DMS 273 (cell line): ENCODE results near the gene MTUS2.

Experiments used
- DNase-seq: peaks from one replicate; lab custom pipeline; 2025; ENCODE audit not compliant: unreplicated experiment; lab: John Stamatoyannopoulos, UW

Gene MTUS2

DNA sequence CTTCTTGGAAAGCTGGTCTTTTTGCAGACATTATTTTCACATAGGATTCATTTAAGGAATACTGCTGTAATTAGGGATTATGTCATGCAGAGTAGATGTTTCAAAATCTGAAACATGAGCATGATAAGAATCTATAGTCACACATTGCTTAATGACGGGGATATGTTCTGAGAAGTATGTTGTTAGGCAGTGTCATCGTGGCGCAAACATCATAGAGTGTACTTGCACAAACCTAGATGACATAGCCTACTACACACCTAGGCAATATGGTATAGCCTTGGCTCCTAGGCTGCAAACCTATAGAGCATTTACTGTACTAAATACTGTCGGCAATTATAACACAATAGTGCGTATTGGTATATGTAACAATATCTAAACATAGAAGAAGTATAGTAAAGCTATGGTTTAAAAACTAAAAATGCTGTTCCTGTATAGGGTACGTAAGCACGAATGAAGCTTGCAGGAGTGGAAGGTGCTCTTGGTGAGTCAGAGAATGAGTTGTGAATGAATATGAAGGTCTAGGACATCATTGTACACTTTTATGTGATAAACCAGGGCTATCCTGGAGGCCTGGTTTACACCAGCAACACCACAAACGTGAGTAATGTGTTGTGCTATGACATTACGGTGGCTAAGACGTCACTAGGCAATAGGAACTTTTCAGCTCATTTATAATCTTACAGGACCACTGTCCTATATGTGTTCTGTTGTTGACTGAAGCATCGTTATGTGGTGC lies 283.1 kb downstream of the MTUS2 start:
- no peak for DNase-seq

DNA sequence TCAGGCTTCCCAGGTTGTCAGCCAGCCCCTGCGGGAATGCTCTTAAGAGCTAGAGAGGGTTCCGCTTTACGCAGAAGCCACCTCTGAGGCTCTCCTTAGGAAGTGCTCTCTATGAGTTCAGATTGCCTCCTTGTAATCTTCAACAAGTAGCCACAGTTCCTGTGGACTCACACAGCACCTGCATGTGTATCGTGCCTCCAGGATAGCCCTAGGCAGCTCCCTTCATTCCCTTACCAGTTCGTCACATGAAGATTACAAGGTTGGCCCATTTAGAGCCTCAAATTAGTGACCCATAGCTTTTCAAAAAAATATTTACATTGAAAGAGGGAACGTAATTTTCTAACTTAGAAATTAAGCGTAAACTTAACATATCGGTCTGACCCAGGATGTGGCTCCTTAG lies 284.3 kb downstream of the MTUS2 start:
- no peak for DNase-seq

DNA sequence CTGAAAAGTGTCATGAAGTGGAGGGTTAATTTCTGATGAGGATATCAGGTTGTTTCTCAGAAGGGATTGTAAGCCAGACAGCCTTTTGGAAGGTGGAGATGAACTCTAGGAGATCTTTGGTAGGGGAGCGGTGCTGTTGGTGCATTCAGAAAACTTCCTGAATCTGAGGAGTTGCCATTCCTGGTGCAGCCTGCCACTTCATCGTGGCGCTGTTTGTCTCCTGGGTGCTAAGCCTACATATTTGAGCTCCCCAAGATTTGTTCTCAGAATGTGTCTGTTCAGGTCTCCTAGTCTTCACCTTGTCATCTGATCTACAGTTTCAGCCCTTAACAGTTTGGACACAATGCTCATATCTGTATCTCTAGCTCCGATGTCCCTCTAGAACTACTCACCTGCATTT lies 285.6 kb downstream of the MTUS2 start:
- no peak for DNase-seq

DNA sequence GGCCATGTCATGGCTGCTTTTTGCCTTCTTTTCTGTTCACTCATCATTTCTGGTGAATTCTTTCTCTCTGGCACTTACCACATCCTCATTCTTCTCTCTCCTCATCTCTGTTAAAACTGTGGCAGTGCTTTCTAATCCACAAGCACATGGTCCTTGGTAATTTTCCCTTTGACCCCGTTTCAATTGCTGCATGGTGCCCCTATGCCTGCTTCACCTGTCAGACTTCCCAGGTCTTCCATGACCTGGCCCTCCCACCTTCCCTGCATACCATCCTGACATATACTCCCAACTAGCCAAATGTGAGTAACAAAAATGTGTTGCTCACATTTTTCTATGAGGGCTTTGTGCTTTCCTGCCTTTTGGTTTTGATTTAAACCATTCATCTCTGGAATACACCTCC lies 286.5 kb downstream of the MTUS2 start:
- no peak for DNase-seq

DNA sequence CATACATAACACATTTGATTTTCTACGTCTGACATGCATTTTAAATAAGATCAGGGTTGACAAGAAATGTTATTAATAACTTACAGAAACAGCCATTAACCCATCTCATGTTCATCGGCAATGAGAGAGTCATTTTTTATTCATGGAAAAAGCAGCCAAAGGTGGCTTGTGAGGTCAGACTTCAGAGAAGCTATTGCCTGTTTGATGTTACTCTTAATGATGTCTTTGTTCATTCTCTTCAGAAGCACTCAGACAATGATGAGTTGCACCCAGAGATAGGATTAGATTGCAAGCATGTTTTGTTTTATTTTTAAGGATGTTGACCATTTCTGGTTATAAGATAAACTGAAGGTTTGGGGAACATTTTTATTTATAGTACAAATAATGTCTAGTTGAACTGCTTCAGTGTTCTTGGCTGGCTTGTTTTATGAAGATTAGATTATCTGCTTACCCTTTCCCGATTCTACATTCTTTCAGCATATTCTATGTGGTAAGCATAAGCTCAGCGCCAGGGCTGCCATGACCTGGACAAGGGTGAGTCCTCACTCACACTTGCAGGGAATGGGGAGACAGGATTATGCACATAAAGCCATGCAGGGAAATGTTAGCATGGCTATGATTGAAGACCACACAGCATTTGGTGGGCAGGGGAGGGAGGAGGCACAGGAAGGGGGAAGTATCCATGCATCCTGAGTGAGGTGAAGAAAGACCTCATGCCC lies 288.1 kb downstream of the MTUS2 start:
- no peak for DNase-seq

DNA sequence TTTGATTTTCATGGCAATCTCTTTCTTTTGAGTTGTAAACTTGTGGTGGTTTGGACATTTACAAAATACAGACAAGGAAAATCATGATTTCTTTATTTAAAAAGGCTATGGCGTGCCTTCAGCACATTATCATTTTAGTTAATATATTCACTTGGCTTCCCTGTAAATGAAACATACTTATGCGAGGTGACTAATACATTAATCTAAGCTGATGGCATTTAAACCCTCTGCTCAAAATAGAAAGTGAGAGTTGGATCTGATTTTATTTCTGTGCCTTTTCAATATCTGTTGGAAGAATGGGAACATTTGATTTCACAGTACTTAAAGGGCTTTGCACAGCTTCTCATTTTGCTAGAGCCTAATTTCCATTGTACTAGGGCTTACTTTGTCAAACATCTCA lies 289.8 kb downstream of the MTUS2 start:
- no peak for DNase-seq

GRCh38 chr13:29111446-29111845 lies 291.3 kb downstream of the MTUS2 start:
- DNase-seq = no peak

GRCh38 chr13:29115842-29116241 lies 295.7 kb downstream of the MTUS2 start:
- no peak for DNase-seq

- peak; percentile 18 for DNase-seq
These were observed 297.5 kb downstream of the MTUS2 start for GRCh38 chr13:29117663-29118062.

DNA sequence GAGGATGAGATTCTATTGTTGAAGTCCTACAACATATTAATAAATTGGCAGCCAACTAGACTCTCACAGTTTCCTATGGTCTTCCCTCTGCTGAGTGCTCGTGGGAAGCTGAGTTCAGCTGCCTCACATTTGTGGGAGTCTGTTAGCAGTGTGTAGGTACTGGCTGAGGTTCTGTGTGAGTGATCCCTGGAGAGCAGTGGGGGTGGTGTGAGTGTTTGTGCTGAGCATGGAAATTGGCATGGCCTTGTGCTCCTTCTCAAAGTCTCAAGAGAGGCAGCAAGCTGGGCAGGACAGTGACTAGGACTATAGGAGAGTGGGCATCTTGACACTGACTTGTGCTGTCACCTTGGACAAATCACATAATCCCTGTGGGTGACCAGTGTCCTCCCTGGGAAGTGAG lies 298.3 kb downstream of the MTUS2 start:
- no peak for DNase-seq

DNA sequence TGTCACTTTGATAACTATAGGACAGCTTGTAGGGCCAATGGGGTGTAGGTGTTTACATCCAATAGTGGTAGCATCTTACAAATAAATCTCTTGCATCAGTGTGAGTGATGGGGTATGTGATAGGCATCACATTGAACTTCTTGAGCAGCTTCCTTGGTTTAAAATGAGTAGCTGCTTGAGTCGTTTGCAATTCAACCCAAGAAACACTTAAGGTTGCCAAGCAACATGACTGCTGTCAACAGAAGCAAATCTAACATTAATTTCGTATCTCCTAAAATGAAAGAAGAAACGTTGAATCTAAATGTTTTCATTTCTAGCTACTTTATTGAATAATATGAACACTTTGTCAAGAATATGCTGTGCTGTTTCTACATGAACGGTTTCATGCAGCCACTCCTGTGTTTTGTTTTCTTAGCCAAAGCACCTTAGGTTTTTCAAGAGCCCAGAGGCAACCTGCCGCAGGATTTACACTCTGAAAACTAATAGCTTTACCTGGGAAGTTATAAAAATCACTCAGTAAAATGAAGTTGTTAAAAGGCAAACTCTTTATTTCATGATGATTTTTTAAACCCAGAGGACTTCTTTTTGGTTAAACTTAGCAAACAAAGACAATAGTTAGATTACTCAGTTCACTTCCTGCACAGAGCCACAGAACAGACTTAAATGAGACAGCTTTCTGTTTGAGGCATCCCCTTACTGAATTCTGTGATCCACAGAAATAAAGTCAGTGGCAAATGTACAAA lies 305.2 kb downstream of the MTUS2 start:
- DNase-seq = no peak

- DNase-seq = no peak
These were observed 305.8 kb downstream of the MTUS2 start for GRCh38 chr13:29125934-29126424.

DNA sequence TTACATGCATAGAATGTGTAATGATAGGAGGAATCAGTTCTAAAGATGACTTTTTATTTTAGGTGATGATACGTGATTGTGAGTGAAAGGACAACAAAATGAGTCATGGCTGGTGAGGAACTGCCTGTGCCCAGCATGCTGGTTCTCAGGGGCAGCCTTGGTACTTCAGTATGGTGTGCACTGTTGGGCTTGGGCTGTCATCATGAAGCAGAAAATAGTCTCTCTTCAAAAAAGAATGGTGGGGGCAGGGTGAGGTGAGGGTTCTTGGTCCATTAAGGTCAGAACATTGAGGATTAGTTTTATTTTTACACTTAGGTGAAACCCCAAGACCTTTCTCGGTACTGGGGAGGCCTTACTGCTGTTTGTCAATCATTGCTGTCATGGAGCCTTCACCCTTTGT lies 309.5 kb downstream of the MTUS2 start:
- no peak for DNase-seq

GRCh38 chr13:29131159-29131558 lies 311.0 kb downstream of the MTUS2 start:
- DNase-seq = no peak

DNA sequence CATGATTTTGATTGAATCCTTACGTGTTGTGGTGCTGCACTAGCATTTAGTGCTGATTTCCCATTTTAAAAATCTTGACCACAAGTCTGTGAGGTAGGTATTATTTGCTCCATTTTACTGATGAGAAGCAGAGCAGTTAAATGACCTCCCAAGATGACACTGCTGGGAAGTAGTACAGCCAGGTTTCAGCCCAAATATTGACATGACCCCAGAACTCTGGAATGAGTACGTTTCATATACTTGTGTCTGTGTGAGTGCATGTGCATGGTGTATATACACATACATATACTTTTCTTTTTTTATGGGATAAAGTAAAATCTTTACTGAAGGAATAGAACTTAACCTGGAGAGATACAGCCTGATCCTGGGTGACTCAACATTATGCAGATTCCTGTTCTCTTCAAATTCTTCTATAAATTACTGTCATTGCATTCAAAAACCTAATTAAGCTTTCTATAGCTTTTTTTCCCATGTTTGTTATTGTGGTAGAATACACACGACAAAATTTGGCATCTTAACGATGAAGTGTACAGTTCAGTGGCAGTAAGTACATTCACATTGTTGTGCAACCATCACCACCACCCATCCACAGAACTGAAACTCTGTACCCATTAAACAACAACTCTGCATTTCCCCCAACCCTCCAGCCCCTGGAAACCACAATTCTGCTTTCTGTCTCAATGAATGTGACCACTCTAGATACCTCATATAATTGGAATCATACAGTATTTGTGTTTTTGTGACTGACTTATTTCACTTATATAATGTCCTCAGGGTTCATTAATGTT lies 311.9 kb downstream of the MTUS2 start:
- DNase-seq = no peak

- no peak for DNase-seq
These were observed 316.2 kb downstream of the MTUS2 start for GRCh38 chr13:29136341-29136740.

GRCh38 chr13:29137016-29137415 lies 316.9 kb downstream of the MTUS2 start:
- DNase-seq = no peak

DNA sequence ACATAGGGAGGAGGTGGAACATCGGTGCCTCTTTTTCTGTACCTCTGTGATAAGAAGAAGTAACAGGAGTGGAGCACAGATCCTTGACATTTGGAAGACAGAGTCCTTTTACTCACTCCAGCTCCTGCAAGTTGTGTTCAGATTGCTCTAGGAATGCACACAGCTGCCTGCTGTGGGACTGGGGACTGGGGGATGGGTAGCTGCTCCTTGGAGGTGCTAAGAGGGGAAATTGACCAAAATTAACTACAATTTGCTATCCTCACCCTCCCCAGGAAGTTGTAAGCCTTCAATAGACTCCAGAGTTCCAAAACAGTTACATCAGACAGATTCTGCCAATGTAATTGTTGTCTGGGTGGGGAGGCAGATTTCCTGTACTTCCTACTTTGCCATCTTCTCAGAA lies 317.9 kb downstream of the MTUS2 start:
- DNase-seq = no peak

DNA sequence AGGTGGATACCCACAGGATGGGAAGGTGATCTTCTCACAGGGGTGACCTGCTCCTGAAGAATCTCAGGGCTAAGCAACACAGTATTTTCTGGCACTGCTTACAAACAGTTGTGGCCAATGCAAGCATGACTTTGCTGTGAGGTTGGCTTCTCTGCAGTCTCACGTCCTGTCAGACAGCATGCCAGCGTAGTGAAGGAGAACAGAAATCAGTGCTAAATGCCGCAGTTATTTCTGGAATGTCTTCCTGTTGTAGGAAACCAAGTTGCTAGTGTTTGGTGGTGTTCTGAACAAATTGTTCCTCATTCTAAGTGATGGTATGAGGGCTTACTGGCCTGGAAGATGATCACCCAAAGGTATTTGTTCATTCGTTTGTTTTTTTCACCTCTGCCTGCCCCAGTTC lies 320.1 kb downstream of the MTUS2 start:
- no peak for DNase-seq

GRCh38 chr13:29143847-29144246 lies 323.7 kb downstream of the MTUS2 start:
- DNase-seq = peak; percentile 3

DNA sequence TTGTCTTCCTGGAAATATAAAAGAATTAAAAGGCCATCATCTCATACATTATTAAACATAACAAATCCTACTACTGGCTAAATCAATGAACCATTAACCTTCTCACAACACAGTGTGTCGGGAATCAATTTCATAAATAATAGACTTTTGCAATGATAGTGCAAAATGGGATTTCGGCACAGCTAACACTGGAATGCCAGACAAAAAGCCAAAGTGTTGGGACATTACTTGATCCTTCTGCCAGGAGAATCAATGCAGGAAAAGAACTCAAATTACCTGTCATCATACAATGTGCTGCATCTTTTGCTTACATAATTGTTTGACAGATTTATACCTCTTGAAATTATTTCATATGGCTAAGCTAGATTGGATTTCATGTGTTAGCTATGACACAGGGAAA lies 334.3 kb downstream of the MTUS2 start:
- no peak for DNase-seq
